Neural cell (in vitro differentiated cells): ENCODE data around the gene TMC6. TPM values are rescaled to one million over a fixed set of nuclear protein-coding genes. Genes with fewer than 3 reads are reported as not detected.

Experiments used
- H2AFZ ChIP-seq: fragments of 200-600, 300-800 bp; sonication (generic), shearing (Covaris generic); 2 replicates; pipeline ENCODE4 v1.6.0; 2014; ENCODE audit warnings: low read depth, mild to moderate bottlenecking, antibody characterized with exemption, low read length, moderate library complexity
- H3F3A ChIP-seq: fragments of 200-600 bp; shearing (Covaris generic); 2 replicates; pipeline ENCODE4 v1.6.1; 2016; ENCODE audit warnings: mild to moderate bottlenecking, moderate library complexity, mixed read lengths, antibody characterized with exemption, low read length; ENCODE audit not compliant: insufficient read depth, poor library complexity, severe bottlenecking
- H3K27ac ChIP-seq: fragments of 200-600, 300-800 bp; sonication (generic), shearing (Covaris generic); 2 replicates; pipeline ENCODE4 v1.5.1; 2014; ENCODE audit warnings: mild to moderate bottlenecking, low read length, moderate library complexity
- H3K27me3 ChIP-seq: fragments of 300-800, 200-600 bp; sonication (generic), shearing (Covaris generic); 2 replicates; pipeline ENCODE4 v1.6.0; 2014; ENCODE audit warnings: mild to moderate bottlenecking, low read depth, low read length, moderate library complexity; ENCODE audit not compliant: insufficient read depth
- H3K36me3 ChIP-seq: fragments of 300-800, 200-600 bp; sonication (generic), shearing (Covaris generic); 2 replicates; pipeline ENCODE4 v1.5.1; 2014; ENCODE audit warnings: mild to moderate bottlenecking, antibody characterized with exemption, low read length, moderate library complexity; ENCODE audit not compliant: insufficient read depth
- H3K4me2 ChIP-seq: fragments of 300-800, 200-600 bp; sonication (generic), shearing (Covaris generic); 2 replicates; pipeline ENCODE4 v1.6.0; 2014; ENCODE audit warnings: mild to moderate bottlenecking, low read length
- H3K4me3 ChIP-seq: fragments of 300-800, 200-600 bp; sonication (generic), shearing (Covaris generic); 2 replicates; pipeline ENCODE4 v1.5.1; 2014; ENCODE audit warnings: mild to moderate bottlenecking, low read length, moderate library complexity
- H3K79me2 ChIP-seq: fragments of 200-600 bp; shearing (Covaris generic); replicated peaks from 2 replicates; pipeline ENCODE4 v1.6.0; 2014; ENCODE audit warnings: mild to moderate bottlenecking, low read length, moderate library complexity; ENCODE audit not compliant: insufficient read depth
- H3K9ac ChIP-seq: fragments of 300-800, 200-600 bp; sonication (generic), shearing (Covaris generic); 2 replicates; pipeline ENCODE4 v1.6.1; 2016; ENCODE audit warnings: mild to moderate bottlenecking, low read length, mixed read lengths
- H3K9me2 ChIP-seq: fragments of 200-600 bp; shearing (Covaris generic); 2 replicates; pipeline ENCODE4 v1.6.1; 2016; ENCODE audit warnings: mild to moderate bottlenecking, low read length, mixed read lengths; ENCODE audit not compliant: insufficient read depth
- H3K9me3 ChIP-seq: fragments of 200-600, 300-800 bp; sonication (generic), shearing (Covaris generic); 2 replicates; pipeline ENCODE4 v1.6.1; 2016; ENCODE audit warnings: mild to moderate bottlenecking, mixed run types, low read length, moderate library complexity, mixed read lengths
- H4K20me1 ChIP-seq: fragments of 200-600 bp; shearing (Covaris generic); 2 replicates; pipeline ENCODE4 v1.6.1; 2016; ENCODE audit warnings: mild to moderate bottlenecking, mixed run types; ENCODE audit not compliant: insufficient read depth
- CTCF ChIP-seq: fragments of 450-650 bp; IDR thresholded peaks from 2 replicates; pipeline ENCODE4 v1.5.1; 2014; ENCODE audit warnings: antibody characterized with exemption, mild to moderate bottlenecking, moderate library complexity; ENCODE audit not compliant: poor library complexity, severe bottlenecking
- EP300 ChIP-seq: fragments of 450-650 bp; conservative IDR thresholded peaks from 2 replicates; pipeline ENCODE4 v1.6.1; 2014; ENCODE audit warnings: antibody characterized with exemption, mild to moderate bottlenecking, moderate library complexity; ENCODE audit not compliant: poor library complexity, severe bottlenecking
- EZH2 ChIP-seq: fragments of 200-600, 300-800 bp; shearing (Covaris generic), sonication (generic); IDR thresholded peaks from 2 replicates; pipeline ENCODE4 v1.6.1; 2014; ENCODE audit warnings: antibody characterized with exemption, low read length, borderline replicate concordance, mild to moderate bottlenecking; ENCODE audit not compliant: insufficient read depth, poor library complexity, severe bottlenecking
- MXI1 ChIP-seq: fragments of 450-650 bp; conservative IDR thresholded peaks from 2 replicates; pipeline ENCODE4 v1.6.1; 2014; ENCODE audit warnings: antibody characterized with exemption, mild to moderate bottlenecking; ENCODE audit not compliant: poor library complexity, severe bottlenecking
- POLR2AphosphoS5 ChIP-seq: IDR thresholded peaks from 2 replicates; pipeline ENCODE4 v1.6.1; 2012
- RAD21 ChIP-seq: fragments of 450-650 bp; conservative IDR thresholded peaks from 2 replicates; pipeline ENCODE4 v1.6.1; 2014; ENCODE audit warnings: antibody characterized with exemption, mild to moderate bottlenecking, moderate library complexity
- REST ChIP-seq: IDR thresholded peaks from 2 replicates; pipeline ENCODE4 v1.6.1; 2012; ENCODE audit warnings: borderline replicate concordance
- SMC3 ChIP-seq: fragments of 450-650 bp; conservative IDR thresholded peaks from 2 replicates; pipeline ENCODE4 v1.6.1; 2014; ENCODE audit warnings: antibody characterized with exemption, mild to moderate bottlenecking, moderate library complexity; ENCODE audit not compliant: poor library complexity
- TAF1 ChIP-seq: IDR thresholded peaks from 2 replicates; pipeline ENCODE4 v1.6.1; 2012; ENCODE audit warnings: low read depth
- polyA plus RNA-seq: library from polyadenylated mRNA; depleted of rRNA; stranded (reverse); fragments of >200 nt; gene quantifications from 2 replicates; pipeline ENCODE4 v1.2.3, GENCODE V29; 2014

The TMC6 gene
- polyA plus RNA-seq, 1 donor from 2014 or later = 0.16 TPM

- Histone ChIP-seq H3F3A (no peaks in the 10 kb centered on the region), H3K4me3 (no peak overlapping the region), H3K9me2 (no peaks in the 10 kb centered on the region), H3K4me2 (no peak overlapping the region), H3K9ac (no peak overlapping the region), H3K9me3 (no peaks in the 10 kb centered on the region), H3K27me3 (peaks cover 54% of the 10 kb centered on the region), H3K36me3 (no peaks in the 10 kb centered on the region), H3K79me2 (no peaks in the 10 kb centered on the region), H4K20me1 (no peaks in the 10 kb centered on the region), H2AFZ (no peak overlapping the region), H3K27ac (no peak overlapping the region)
- no peak for TF ChIP-seq SMC3
- TF ChIP-seq RAD21 = no peak
- TF ChIP-seq CTCF = no peak
- no peak for TF ChIP-seq REST
- no peak for TF ChIP-seq TAF1
- no peak for TF ChIP-seq EZH2
- TF ChIP-seq EP300 = no peak
- no peak for TF ChIP-seq MXI1
- no peak for TF ChIP-seq POLR2AphosphoS5
Measured at GRCh38 chr17:78131172-78132083, 2.9 kb upstream of the TMC6 start.

GRCh38 chr17:78130437-78131101 lies 2.0 kb upstream of the TMC6 start, which contains the start of gene TMC8:
Gene TMC8, plus strand, starts transcription at chr17:78130771. Its CDS starts 818 bp downstream, at chr17:78131589.
- no peak within 1 kb of the TSS for H2AFZ ChIP-seq
- no peaks in the 10 kb centered on the region for H3K36me3 ChIP-seq
- no peak for TF ChIP-seq EZH2
- no peak for TF ChIP-seq REST
- no peak for TF ChIP-seq POLR2AphosphoS5
- TF ChIP-seq SMC3 = no peak
- TF ChIP-seq MXI1 = no peak
- no peak for TF ChIP-seq CTCF
- TF ChIP-seq TAF1 = no peak
- no peak for TF ChIP-seq RAD21
- TF ChIP-seq EP300 = no peak
- no peak within 1 kb of the TSS for H3K27ac ChIP-seq
- H3K9me3 ChIP-seq = no peaks in the 10 kb centered on the region
- H3K79me2 ChIP-seq = no peaks in the 10 kb centered on the region
- H4K20me1 ChIP-seq = no peaks in the 10 kb centered on the region
- H3K4me2 ChIP-seq = no peak within 1 kb of the TSS
- H3F3A ChIP-seq = no peaks in the 10 kb centered on the region
- no peaks in the 10 kb centered on the region for H3K9me2 ChIP-seq
- H3K4me3 ChIP-seq = no peak within 1 kb of the TSS
- H3K27me3 ChIP-seq = peaks cover 54% of the 10 kb centered on the region
- H3K9ac ChIP-seq = no peak within 1 kb of the TSS
